Neural progenitor cell (in vitro differentiated cells): ENCODE results near the gene KRT13. TPM values are rescaled to one million over a fixed set of nuclear protein-coding genes. Genes with fewer than 3 reads are reported as not detected.

Experiments used
- DNase-seq: peaks from one replicate; pipeline ENCODE4 v3.0.0-alpha.2; 2016; ENCODE audit warnings: low spot score
- H2AFZ ChIP-seq: fragments of 200-600 bp; sonication (generic); replicated peaks from 2 replicates; pipeline ENCODE4 v1.6.1; 2016; ENCODE audit warnings: antibody characterized with exemption
- H3F3A ChIP-seq: fragments of 200-600 bp; sonication (generic); 2 replicates; pipeline ENCODE4 v1.6.1; 2016; ENCODE audit warnings: antibody characterized with exemption, low read depth
- H3K27ac ChIP-seq: fragments of 200-600 bp; sonication (generic); 2 replicates; pipeline ENCODE4 v1.5.1; 2016; ENCODE audit warnings: mild to moderate bottlenecking
- H3K27me3 ChIP-seq: fragments of 200-600 bp; sonication (generic); 2 replicates; pipeline ENCODE4 v1.6.1; 2016; ENCODE audit warnings: mild to moderate bottlenecking, moderate library complexity
- H3K36me3 ChIP-seq: fragments of 200-600 bp; sonication (generic); 2 replicates; pipeline ENCODE4 v1.5.1; 2016
- H3K4me1 ChIP-seq: fragments of 200-600 bp; sonication (generic); 2 replicates; pipeline ENCODE4 v1.6.1; 2016; ENCODE audit warnings: mixed run types
- H3K4me2 ChIP-seq: fragments of 200-600 bp; sonication (generic); 2 replicates; pipeline ENCODE4 v1.6.1; 2016
- H3K4me3 ChIP-seq: fragments of 200-600 bp; sonication (generic); 2 replicates; pipeline ENCODE4 v1.5.1; 2016
- H3K79me2 ChIP-seq: fragments of 200-600 bp; sonication (generic); 2 replicates; pipeline ENCODE4 v1.6.1; 2016; ENCODE audit warnings: low read depth
- H3K9ac ChIP-seq: fragments of 200-600 bp; sonication (generic); 2 replicates; pipeline ENCODE4 v1.6.1; 2016
- H3K9me3 ChIP-seq: fragments of 200-600 bp; sonication (generic); 2 replicates; pipeline ENCODE4 v1.5.1; 2016; ENCODE audit warnings: low read depth
- H4K20me1 ChIP-seq: fragments of 200-600 bp; sonication (generic); 2 replicates; pipeline ENCODE4 v1.6.1; 2016; ENCODE audit warnings: low read depth
- H3K27ac Mint-ChIP-seq: 3 replicates; pipeline ENCODE4 v1.8.0; 2021; ENCODE audit warnings: mixed read lengths
- H3K27me3 Mint-ChIP-seq: 2 replicates; pipeline ENCODE4 v1.8.0; 2022; ENCODE audit warnings: low read depth, mild to moderate bottlenecking, inconsistent platforms, moderate library complexity, mixed read lengths; ENCODE audit not compliant: insufficient read depth
- H3K36me3 Mint-ChIP-seq: 3 replicates; pipeline ENCODE4 v1.8.0; 2021; ENCODE audit warnings: mixed read lengths
- H3K4me1 Mint-ChIP-seq: 3 replicates; pipeline ENCODE4 v1.8.0; 2021; ENCODE audit warnings: mixed read lengths
- H3K4me3 Mint-ChIP-seq: 3 replicates; pipeline ENCODE4 v1.8.0; 2021; ENCODE audit warnings: mild to moderate bottlenecking, moderate library complexity, mixed read lengths
- H3K9me3 Mint-ChIP-seq: 3 replicates; pipeline ENCODE4 v1.8.0; 2020; ENCODE audit warnings: mixed read lengths
- EZH2 ChIP-seq: fragments of 200-600 bp; sonication (generic); IDR thresholded peaks from 2 replicates; pipeline ENCODE4 v1.6.1; 2017; ENCODE audit warnings: antibody characterized with exemption, mild to moderate bottlenecking, moderate library complexity
- EZH2phosphoT487 ChIP-seq: fragments of 200-600 bp; sonication (generic); IDR thresholded peaks from 2 replicates; pipeline ENCODE4 v1.6.1; 2017; ENCODE audit warnings: antibody characterized with exemption
- total RNA-seq: library from RNA; depleted of rRNA; stranded (reverse); fragments of >200 nt; gene quantifications from 2 replicates; pipeline ENCODE4 v1.2.3, GENCODE V29; 2015; ENCODE audit warnings: low replicate concordance
- TF ChIP-seq, protein P1 (sequence below): fragments of 200-600 bp; sonication (generic); IDR thresholded peaks from 2 replicates; pipeline ENCODE4 v1.5.1; 2017; ENCODE audit warnings: antibody characterized with exemption, mild to moderate bottlenecking

KRT13 gene
- total RNA-seq, 1 donor from 2014 or later = not detected

DNA sequence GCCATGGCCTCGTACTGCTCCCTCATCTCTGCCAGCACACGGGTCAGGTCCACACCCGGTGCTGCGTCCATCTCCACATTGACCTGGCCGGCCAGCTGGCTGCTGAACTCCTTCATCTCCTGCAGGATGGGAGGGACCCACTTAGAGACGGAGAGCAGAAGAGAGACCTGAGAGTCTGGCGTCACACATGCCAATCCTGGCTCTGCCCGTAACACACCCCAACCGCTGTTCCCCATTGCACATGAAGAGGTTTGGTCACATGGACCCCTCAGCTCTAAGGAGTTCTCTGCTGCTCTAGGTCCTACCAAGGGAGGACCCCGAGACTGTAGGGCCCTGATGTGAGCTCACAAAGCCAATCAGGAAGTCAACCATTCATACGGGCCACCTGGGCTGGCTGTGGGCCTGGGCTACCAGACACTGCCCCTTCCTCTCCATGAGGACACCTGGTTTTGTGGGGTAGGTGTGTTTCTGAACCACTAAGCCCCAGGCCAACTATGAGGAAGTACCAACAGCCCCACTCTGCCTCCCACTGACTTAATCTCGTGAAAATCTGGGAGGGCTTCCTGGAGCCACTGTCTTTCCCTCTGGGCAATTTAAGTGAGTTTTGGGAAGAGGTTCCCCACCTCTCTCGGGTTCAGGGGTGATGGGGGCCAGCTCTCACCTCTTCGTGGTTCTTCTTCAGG lies 10.9 kb upstream of the KRT13 start:
- Histone ChIP-seq H3K27me3 (no peaks in the 10 kb centered on the region), H3K4me3 (no peak overlapping the region), H3K36me3 (no peaks in the 10 kb centered on the region), H3K4me1 (peaks cover 10% of the 10 kb centered on the region), H3K9me3 (no peaks in the 10 kb centered on the region), H3K4me2 (no peak overlapping the region), H3K9ac (no peak overlapping the region), H3K27ac (no peak overlapping the region), H3K79me2 (no peaks in the 10 kb centered on the region), H2AFZ (no peak overlapping the region), H4K20me1 (no peaks in the 10 kb centered on the region), H3F3A (peaks cover 7% of the 10 kb centered on the region)
- peaks cover 17% of the 10 kb centered on the region for H3K27me3 Mint-ChIP-seq
- no peak for TF ChIP-seq EZH2
- TF ChIP-seq, protein P1, sequence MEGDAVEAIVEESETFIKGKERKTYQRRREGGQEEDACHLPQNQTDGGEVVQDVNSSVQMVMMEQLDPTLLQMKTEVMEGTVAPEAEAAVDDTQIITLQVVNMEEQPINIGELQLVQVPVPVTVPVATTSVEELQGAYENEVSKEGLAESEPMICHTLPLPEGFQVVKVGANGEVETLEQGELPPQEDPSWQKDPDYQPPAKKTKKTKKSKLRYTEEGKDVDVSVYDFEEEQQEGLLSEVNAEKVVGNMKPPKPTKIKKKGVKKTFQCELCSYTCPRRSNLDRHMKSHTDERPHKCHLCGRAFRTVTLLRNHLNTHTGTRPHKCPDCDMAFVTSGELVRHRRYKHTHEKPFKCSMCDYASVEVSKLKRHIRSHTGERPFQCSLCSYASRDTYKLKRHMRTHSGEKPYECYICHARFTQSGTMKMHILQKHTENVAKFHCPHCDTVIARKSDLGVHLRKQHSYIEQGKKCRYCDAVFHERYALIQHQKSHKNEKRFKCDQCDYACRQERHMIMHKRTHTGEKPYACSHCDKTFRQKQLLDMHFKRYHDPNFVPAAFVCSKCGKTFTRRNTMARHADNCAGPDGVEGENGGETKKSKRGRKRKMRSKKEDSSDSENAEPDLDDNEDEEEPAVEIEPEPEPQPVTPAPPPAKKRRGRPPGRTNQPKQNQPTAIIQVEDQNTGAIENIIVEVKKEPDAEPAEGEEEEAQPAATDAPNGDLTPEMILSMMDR = no peak
- peaks cover 5% of the 10 kb centered on the region for H3K4me1 Mint-ChIP-seq
- H3K27ac Mint-ChIP-seq = no peak overlapping the region
- H3K4me3 Mint-ChIP-seq = no peak overlapping the region
- no peaks in the 10 kb centered on the region for H3K36me3 Mint-ChIP-seq
- no peak for DNase-seq
- H3K9me3 Mint-ChIP-seq = no peaks in the 10 kb centered on the region

- Histone ChIP-seq H3K9me3 (no peaks in the 10 kb centered on the region), H4K20me1 (no peaks in the 10 kb centered on the region), H3F3A (no peaks in the 10 kb centered on the region), H3K4me3 (no peak overlapping the region), H3K36me3 (no peaks in the 10 kb centered on the region), H3K79me2 (no peaks in the 10 kb centered on the region), H2AFZ (no peak overlapping the region), H3K27ac (no peak overlapping the region), H3K4me1 (peaks cover 15% of the 10 kb centered on the region), H3K9ac (no peak overlapping the region), H3K27me3 (no peaks in the 10 kb centered on the region), H3K4me2 (no peak overlapping the region)
- Mint-ChIP-seq H3K4me1 (peaks cover 12% of the 10 kb centered on the region), H3K4me3 (no peak overlapping the region), H3K36me3 (no peaks in the 10 kb centered on the region), H3K9me3 (no peaks in the 10 kb centered on the region), H3K27me3 (peaks cover 16% of the 10 kb centered on the region), H3K27ac (no peak overlapping the region)
- TF ChIP-seq EZH2 (no peak), EZH2phosphoT487 (no peak)
- TF ChIP-seq, protein P1 = no peak
- DNase-seq = no peak
Observed at GRCh38 chr17:41513168-41513547, 7.7 kb upstream of the KRT13 start.

DNA sequence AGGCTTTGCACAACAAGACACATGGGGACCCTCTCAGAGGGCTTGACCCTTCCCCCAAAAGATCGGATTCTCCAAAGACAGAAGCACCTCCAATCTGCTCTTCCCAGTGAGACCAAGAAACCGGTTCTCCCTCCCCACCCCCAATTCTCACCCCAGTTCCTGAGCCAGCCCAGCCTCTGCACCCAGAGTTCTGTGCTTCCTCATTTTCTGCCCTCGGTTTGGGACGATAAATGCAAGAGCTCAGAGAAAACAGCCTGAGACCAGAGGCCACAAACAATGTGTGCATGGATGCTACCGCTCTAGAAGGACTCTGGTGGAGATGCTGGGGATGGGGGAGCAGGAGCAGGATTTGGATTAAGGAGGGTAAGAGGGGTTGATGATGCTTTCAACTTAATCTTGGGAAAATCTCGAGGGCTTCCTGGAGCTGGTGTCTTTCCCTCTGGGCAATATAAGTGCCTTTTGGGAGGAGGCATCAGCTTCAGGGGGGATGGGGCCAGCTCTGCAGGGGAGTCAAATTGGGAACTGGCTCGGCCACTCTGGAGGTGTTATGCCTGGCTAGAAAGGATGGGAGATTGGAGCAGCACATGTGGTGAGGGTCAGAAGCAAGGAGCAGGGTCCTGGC lies 7.2 kb upstream of the KRT13 start:
- H3K27me3 Mint-ChIP-seq = peaks cover 18% of the 10 kb centered on the region

More for the DNA sequence above, 7.2 kb upstream of the KRT13 start:
- peaks cover 13% of the 10 kb centered on the region for H3K4me1 Mint-ChIP-seq
- H3K4me3 ChIP-seq = no peak overlapping the region
- no peaks in the 10 kb centered on the region for H3K36me3 Mint-ChIP-seq
- H3K9me3 Mint-ChIP-seq = no peaks in the 10 kb centered on the region
- no peaks in the 10 kb centered on the region for H3K79me2 ChIP-seq
- DNase-seq = no peak
- TF ChIP-seq, protein P1 = no peak
- TF ChIP-seq EZH2phosphoT487 (no peak), EZH2 (no peak)
- H3K36me3 ChIP-seq = no peaks in the 10 kb centered on the region
- H2AFZ ChIP-seq = no peak overlapping the region
- no peaks in the 10 kb centered on the region for H3K9me3 ChIP-seq
- H4K20me1 ChIP-seq = no peaks in the 10 kb centered on the region
- H3K27ac Mint-ChIP-seq = no peak overlapping the region
- no peak overlapping the region for H3K27ac ChIP-seq
- H3K4me2 ChIP-seq = no peak overlapping the region
- peaks cover 15% of the 10 kb centered on the region for H3K4me1 ChIP-seq
- H3K9ac ChIP-seq = no peak overlapping the region
- H3K4me3 Mint-ChIP-seq = no peak overlapping the region
- no peaks in the 10 kb centered on the region for H3K27me3 ChIP-seq
- H3F3A ChIP-seq = no peaks in the 10 kb centered on the region
